HEK293T (cell line): ENCODE measurements around the gene LRSAM1.

ENCODE experiments used
- CTCF ChIA-PET: fragments of 350-600 bp; formaldehyde crosslinking; extraction: SDS; loops from one replicate; lab custom pipeline; 2021; ENCODE audit warnings: antibody characterized with exemption, inconsistent platforms; lab: Yijun Ruan, JAX
- POLR2A ChIA-PET: fragments of 350-600 bp; formaldehyde crosslinking; extraction: SDS; loops from one replicate; lab custom pipeline; 2020; ENCODE audit warnings: antibody characterized with exemption, inconsistent platforms; lab: Yijun Ruan, JAX
- DNase-seq: peaks from one replicate; pipeline ENCODE4 v3.0.0; 2012; ENCODE audit warnings: mixed read lengths; ENCODE audit errors: extremely low spot score
- ARNT ChIP-seq: fragments of 450-650 bp; IDR thresholded peaks from 2 replicates; pipeline ENCODE4 v1.6.1; 2017; ENCODE audit warnings: mild to moderate bottlenecking
- BHLHE40 ChIP-seq: fragments of 450-650 bp; IDR thresholded peaks from 2 replicates; pipeline ENCODE4 v1.6.1; 2016; ENCODE audit warnings: mild to moderate bottlenecking, moderate library complexity, borderline replicate concordance
- CTBP1 ChIP-seq: fragments of 450-650 bp; IDR thresholded peaks from 2 replicates; pipeline ENCODE4 v1.6.1; 2016; ENCODE audit warnings: borderline replicate concordance
- ELF4 ChIP-seq: fragments of 450-650 bp; IDR thresholded peaks from 2 replicates; pipeline ENCODE4 v1.6.1; 2017; ENCODE audit warnings: antibody characterized with exemption
- FOXA1 ChIP-seq: fragments of 450-650 bp; IDR thresholded peaks from 2 replicates; pipeline ENCODE4 v1.6.1; 2016; ENCODE audit warnings: mild to moderate bottlenecking
- FOXK2 ChIP-seq: fragments of 450-650 bp; IDR thresholded peaks from 2 replicates; pipeline ENCODE4 v1.6.1; 2016; ENCODE audit warnings: mild to moderate bottlenecking
- FOXM1 ChIP-seq: fragments of 450-650 bp; IDR thresholded peaks from 2 replicates; pipeline ENCODE4 v1.6.1; 2017; ENCODE audit warnings: mild to moderate bottlenecking, borderline replicate concordance
- HDGF ChIP-seq: fragments of 450-650 bp; IDR thresholded peaks from 2 replicates; pipeline ENCODE4 v1.6.1; 2017; ENCODE audit warnings: antibody characterized with exemption, borderline replicate concordance
- L3MBTL2 ChIP-seq: fragments of 450-650 bp; conservative IDR thresholded peaks from 2 replicates; pipeline ENCODE4 v1.6.1; 2016; ENCODE audit warnings: mild to moderate bottlenecking
- LEF1 ChIP-seq: fragments of 450-650 bp; IDR thresholded peaks from 2 replicates; pipeline ENCODE4 v1.6.1; 2017; ENCODE audit warnings: mild to moderate bottlenecking, borderline replicate concordance
- NFRKB ChIP-seq: fragments of 450-650 bp; IDR thresholded peaks from 2 replicates; pipeline ENCODE4 v1.6.1; 2016; ENCODE audit warnings: mild to moderate bottlenecking, moderate library complexity
- SP1 ChIP-seq: fragments of 450-650 bp; IDR thresholded peaks from 2 replicates; pipeline ENCODE4 v1.6.1; 2017
- SUZ12 ChIP-seq: fragments of 450-650 bp; IDR thresholded peaks from 2 replicates; pipeline ENCODE4 v1.6.1; 2016; ENCODE audit warnings: mild to moderate bottlenecking
- TARDBP ChIP-seq: fragments of 450-650 bp; IDR thresholded peaks from 2 replicates; pipeline ENCODE4 v1.6.1; 2016
- ZNF384 ChIP-seq: fragments of 450-650 bp; IDR thresholded peaks from 2 replicates; pipeline ENCODE4 v1.6.1; 2016
- TF ChIP-seq, protein P1 (sequence below): fragments of 450-650 bp; IDR thresholded peaks from 2 replicates; pipeline ENCODE4 v1.6.1; 2016

The LRSAM1 gene

DNA sequence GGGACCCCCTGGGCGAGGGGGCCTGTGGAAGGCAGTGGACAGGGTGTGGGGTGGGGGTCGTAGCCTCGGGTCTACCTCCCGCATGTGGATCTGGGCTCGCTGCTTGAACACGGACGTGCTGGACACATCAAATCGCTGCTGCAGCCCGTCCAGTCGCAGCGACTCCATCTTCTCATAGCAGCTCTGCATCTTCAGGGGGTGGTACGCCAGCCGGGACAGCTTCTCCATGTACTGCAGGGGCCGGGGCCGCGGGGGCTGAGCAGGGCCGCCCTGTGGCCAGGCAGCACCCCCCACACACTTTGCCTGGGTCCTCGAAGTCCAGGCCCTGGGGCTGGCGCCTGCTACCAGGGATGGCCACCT lies 57.6 kb downstream of the LRSAM1 start:
- TF ChIP-seq LEF1 (no peak), FOXK2 (no peak), TARDBP (no peak), FOXA1 (no peak), L3MBTL2 (no peak), SP1 (no peak), HDGF (no peak), BHLHE40 (no peak), CTBP1 (no peak)
- TF ChIP-seq, protein P1, sequence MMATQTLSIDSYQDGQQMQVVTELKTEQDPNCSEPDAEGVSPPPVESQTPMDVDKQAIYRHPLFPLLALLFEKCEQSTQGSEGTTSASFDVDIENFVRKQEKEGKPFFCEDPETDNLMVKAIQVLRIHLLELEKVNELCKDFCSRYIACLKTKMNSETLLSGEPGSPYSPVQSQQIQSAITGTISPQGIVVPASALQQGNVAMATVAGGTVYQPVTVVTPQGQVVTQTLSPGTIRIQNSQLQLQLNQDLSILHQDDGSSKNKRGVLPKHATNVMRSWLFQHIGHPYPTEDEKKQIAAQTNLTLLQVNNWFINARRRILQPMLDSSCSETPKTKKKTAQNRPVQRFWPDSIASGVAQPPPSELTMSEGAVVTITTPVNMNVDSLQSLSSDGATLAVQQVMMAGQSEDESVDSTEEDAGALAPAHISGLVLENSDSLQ, result no peak
- DNase-seq, result no peak
- POLR2A ChIA-PET, result no interaction called here
- CTCF ChIA-PET, result no interaction called here

DNA sequence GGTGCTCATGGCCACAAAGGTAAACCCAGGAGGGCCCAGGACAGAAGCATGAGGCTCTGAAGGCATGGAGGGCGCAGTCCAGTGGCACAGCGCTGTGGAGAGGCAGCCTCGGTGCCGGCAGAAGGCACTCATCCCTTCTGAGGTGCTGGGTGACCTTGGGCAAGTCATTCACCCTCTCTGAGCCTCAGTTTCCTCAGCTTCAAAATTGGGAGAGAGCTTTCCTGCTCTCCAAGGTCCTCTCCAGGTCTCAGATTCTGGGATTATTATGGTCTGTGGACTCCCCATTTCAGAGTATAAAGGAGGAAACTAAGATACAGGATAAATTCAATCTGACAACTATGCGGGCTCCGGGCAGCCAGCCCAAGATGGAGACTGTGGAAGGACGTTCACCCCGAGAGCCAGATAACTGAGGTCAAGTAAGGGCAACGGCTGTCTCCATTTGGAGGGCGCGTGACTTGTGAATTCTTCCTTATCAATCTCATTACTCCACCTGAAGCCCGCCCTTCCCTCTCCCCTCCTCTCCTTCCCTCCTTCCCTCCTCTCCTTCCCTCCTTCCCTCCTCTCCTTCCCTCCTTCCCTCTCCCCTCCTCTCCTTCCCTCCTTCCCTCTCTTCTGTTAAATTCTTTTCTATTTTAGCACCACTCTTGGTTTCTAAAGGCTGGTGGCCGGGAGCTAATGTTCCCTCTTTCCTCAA lies 58.1 kb downstream of the LRSAM1 start:
- ChIA-PET CTCF (interaction anchor here (0.6 kb wide), 1 partner anchor 69 kb away, joined by 3 read pairs; no protein-coding TSS in a partner anchor), POLR2A (interaction anchor here (0.8 kb wide), 1 partner anchor 49 kb away, joined by 4 read pairs; no protein-coding TSS in a partner anchor)
- DNase-seq, result no peak
- TF ChIP-seq FOXA1, result no peak

DNA sequence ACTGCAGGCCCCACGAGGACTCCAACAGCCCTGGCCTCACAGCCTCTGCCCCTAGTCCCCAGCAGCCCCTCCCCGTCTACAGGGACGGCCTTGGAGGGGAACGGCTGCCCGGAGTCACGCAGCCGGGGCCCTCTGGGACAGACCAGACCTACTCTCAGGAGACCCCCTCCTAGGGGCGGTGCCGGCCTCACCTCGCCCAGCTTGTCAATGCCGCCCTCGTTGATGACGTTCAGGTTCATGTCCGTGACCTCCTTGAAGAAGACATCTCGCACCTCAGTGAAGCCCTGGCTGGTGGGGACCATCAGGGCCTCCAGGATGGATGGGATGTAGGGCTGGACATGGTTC lies 58.6 kb downstream of the LRSAM1 start:
- POLR2A ChIA-PET, result interaction anchor here (0.8 kb wide), 1 partner anchor 48 kb away, joined by 4 read pairs; no protein-coding TSS in a partner anchor
- CTCF ChIA-PET, result interaction anchor here (0.6 kb wide), 1 partner anchor 69 kb away, joined by 3 read pairs; no protein-coding TSS in a partner anchor
- TF ChIP-seq HDGF (no peak), FOXM1 (no peak), FOXK2 (no peak), ZNF384 (no peak), LEF1 (no peak), SUZ12 (no peak), BHLHE40 (no peak), L3MBTL2 (no peak), CTBP1 (no peak), FOXA1 (no peak), ARNT (no peak), TARDBP (no peak), ELF4 (no peak), SP1 (no peak), NFRKB (no peak)
- TF ChIP-seq, protein P1, result no peak
- DNase-seq, result no peak

DNA sequence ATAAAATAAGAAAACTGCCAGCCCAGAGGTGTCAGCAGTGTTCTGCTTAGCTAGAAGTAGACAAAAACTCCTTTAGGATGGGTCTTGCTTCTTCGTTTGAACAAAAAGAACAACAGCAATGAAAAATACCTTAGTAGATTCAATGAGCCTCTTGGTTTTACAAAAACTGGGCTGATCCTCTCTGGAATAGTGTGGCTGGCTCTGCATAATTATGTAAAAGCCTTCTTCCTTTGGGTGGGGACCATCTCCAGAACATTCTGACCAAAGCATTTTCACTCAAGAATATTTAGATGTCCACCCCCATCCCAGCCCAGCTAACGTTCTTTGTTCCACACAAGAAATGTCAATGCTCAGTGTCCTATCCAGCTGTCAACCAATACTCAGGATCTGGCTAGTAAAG lies 63.2 kb downstream of the LRSAM1 start:
- ChIA-PET POLR2A (no interaction called here), CTCF (no interaction called here)
- no peak for DNase-seq
- TF ChIP-seq FOXK2, result no peak
- TF ChIP-seq ELF4, result no peak
- TF ChIP-seq L3MBTL2, result no peak
- no peak for TF ChIP-seq SUZ12
- no peak for TF ChIP-seq CTBP1
- no peak for TF ChIP-seq TARDBP
- TF ChIP-seq HDGF, result no peak
- no peak for TF ChIP-seq FOXA1
- TF ChIP-seq FOXM1, result no peak
- TF ChIP-seq ARNT, result no peak
- TF ChIP-seq SP1, result no peak
- no peak for TF ChIP-seq ZNF384
- no peak for TF ChIP-seq NFRKB
- TF ChIP-seq, protein P1, result no peak
- no peak for TF ChIP-seq BHLHE40
- TF ChIP-seq LEF1, result no peak

DNA sequence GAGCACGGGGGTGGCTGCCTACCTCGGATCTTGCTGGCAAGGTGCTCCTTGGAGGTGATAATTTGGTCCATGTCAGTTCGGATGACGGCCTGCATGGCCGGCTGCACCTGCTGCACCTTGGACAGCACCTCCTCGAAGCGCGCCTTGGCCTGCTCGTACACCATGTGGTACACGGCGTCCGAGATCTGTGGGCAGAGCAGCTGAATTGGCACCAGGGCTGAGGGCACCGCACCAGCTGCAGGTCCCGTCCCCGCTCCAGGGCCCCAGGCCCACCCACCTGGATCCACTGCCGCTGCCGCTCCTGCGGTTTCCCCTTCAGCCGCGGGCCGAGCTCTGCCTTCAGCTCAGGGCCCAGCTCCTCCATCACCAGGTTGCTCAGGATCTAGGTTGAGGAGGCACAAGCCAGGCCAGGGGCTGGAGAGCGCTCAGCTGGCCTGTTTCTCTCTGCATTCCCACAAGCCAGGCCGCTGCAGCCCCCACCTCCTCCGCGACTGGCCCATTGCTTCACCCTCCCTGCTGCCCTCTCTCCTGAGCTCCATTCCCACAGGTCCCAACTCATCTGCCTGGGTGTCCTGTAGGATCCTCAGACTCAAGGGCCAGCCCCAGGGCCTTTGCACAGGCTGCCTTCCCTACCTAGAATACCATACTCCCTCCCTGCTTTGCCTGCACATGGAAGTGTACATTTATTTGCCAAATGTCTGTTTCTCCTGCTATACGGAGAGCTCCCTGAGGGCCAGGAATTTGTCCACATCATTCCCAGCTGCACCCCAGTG lies 65.7 kb downstream of the LRSAM1 start:
- CTCF ChIA-PET, result interaction anchor here (1.4 kb wide), 1 partner anchor 9 kb away, joined by 4 read pairs; no protein-coding TSS in a partner anchor
- TF ChIP-seq TARDBP, result no peak
- no peak for TF ChIP-seq ARNT
- TF ChIP-seq ELF4, result no peak
- TF ChIP-seq NFRKB, result no peak
- TF ChIP-seq L3MBTL2, result no peak
- TF ChIP-seq FOXK2, result no peak
- TF ChIP-seq SP1, result no peak
- TF ChIP-seq, protein P1, result no peak
- TF ChIP-seq SUZ12, result no peak
- no peak for TF ChIP-seq BHLHE40
- TF ChIP-seq FOXM1, result no peak
- DNase-seq, result no peak
- POLR2A ChIA-PET, result no interaction called here
